GM18499 (cell line): Measurements from ENCODE around the gene GPX3.

Source experiments
- ATAC-seq: cut with Tn5 transposase; IDR thresholded peaks from one replicate; pipeline ENCODE4 v1.9.1; 2021; ENCODE audit warnings: moderate number of reproducible peaks; ENCODE audit not compliant: insufficient read depth, unreplicated experiment

GPX3 gene, protein sequence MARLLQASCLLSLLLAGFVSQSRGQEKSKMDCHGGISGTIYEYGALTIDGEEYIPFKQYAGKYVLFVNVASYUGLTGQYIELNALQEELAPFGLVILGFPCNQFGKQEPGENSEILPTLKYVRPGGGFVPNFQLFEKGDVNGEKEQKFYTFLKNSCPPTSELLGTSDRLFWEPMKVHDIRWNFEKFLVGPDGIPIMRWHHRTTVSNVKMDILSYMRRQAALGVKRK

DNA sequence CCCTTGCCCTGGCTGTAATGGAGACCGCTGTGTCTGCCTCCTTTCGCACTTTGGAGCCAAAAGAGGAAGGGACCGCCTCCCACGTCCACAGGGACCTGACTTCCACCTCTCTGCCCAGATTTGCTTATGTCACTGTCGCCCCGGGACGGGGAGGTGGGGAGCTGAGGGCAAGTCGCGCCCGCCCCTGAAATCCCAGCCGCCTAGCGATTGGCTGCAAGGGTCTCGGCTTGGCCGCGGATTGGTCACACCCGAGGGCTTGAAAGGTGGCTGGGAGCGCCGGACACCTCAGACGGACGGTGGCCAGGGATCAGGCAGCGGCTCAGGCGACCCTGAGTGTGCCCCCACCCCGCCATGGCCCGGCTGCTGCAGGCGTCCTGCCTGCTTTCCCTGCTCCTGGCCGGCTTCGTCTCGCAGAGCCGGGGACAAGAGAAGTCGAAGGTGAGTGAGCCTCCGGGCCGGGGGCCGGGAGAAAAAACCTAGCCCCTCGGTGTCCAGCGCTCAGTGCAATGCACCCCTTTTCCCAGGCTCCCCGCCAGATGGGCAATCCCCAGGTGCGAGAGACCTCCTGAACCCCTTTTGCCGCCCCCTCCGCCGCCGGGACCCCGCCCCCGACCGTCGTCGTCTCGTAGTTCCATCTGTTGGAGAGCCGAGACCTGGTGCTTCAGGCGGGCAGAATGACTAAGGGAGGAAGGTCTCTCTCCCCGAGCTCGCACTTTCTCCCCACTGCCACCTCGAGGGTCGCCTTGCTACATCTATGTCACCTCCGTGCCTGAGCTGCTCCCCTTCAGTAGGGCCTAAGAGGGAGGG, at the start of gene GPX3:
TSS of gene GPX3 (plus strand) at position 288 of the 807 bp plus-strand sequence. CDS start at position 352, 64 bp downstream.
- no peak for ATAC-seq

DNA sequence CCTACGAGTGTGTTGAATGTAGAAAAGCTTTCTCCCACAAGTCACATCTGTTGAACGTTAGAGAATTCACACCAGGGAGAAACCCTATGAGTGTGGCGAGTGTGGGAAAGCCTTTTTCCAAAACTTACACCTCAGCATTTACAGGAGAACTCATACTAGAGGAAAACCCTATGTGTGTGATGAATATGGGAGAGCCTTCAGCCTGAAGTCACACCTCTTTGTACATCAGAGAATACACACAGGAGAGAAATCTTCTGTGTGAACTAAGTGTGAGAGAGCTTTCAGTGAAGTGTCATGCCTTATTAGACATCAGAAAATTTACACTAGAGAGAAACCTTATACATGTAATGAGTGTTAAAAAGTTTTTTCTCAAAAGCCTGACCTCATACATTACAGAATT, 41.8 kb upstream of the GPX3 start:
- ATAC-seq: no peak

DNA sequence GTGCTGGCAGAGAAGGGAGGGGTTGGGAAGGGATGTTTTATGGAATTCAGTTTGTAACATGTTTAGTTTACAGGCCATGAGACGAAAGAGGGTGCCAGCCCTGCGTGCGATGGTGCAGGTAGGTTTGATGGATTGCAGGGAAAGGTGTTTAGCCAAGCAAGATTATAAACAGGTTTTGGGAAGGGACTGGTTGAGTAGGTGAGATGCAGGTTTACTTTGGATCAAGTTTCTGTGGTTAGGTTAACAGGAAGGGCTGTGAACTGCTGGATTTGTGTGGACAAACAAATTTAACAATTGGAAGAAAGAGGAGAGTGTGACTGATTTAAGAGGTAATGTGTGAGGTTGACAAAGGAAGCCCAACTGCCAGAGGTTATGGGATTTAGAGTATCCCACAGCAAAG, 32.6 kb upstream of the GPX3 start:
- ATAC-seq: no peak

DNA sequence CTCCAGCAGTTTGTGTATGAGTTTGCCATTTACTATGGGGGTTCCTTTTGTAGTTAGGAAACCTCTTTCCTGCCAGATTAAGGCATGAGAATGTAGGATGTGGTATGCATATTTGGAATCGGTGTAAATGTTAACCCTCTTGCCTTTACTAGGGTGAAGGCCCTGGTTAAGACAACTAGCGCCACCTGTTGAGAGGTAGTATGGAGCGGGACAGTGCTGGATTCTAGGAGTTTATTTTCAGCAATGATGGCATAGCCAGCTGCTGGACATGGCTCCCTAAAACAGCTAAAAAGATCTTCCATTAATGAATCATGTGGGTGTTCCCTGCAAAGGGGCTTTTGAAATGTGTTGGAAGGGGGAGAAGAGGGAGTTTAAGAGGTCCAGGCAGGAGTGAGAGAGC, 30.7 kb upstream of the GPX3 start:
- ATAC-seq: no peak

DNA sequence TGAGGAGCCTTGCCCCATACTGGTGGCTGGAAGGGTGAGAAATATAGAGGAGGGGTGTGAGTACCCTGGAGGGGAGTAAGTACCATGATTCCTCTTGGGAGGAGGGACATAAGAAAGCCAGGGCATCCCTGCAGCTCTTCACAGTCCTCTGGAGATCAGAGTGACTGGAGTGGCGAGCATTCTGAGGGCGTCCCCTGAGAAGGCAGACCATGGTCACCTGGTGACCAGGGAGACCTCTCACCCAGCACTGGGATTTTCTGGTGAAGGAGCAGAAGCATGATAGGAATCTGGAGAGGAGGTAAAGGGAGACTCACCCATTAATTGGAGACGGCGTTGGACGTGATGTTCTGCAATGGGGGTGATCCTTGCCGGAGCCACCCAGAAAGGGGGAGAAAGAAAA, 27.7 kb upstream of the GPX3 start:
- ATAC-seq: no peak

DNA sequence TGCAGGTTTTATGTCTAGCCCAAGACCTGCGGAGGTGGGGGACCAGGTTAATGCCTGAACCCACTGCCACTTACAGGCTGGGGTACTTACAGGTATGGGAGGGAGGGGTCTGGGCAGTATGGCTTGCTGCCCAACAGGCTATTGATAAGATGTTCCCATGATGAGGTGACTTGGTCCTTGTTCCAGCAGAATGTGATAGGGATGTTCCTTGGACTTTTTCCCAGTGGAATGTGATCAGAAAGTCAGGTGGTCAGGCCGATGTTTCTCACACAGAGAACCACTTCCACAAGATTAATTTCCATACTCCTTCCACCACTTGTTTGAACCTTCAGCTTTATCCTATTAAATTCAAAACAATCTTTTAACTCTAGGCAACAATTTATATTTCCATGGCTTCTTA, 27.0 kb upstream of the GPX3 start:
- ATAC-seq: no peak

DNA sequence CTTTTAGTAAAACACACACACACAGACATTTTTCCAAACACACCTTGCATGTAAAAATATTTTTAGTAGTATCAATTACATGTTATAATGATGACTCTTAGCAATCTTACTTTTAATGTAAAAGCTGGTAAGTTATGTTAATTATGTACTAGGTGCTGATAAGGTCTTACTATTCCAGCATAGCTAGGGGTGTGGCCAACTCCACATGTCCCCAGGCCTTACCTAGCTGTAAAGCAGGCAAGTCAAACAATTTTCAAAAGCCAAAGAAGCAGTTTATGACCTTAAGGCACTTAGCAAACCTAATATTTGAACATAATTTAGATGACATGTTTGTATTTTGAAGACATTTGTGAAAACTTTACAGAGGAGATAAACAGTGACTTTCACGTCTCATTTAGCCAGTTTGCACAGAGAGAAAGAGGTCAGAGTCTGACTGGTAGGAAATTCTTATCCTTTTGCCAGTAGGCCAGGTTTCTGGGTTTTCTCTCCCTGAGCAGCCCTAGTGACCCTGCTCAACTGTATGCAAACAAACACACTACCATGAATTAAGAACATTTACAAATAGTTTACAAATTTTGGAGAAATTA, 26.5 kb upstream of the GPX3 start:
- ATAC-seq: no peak

DNA sequence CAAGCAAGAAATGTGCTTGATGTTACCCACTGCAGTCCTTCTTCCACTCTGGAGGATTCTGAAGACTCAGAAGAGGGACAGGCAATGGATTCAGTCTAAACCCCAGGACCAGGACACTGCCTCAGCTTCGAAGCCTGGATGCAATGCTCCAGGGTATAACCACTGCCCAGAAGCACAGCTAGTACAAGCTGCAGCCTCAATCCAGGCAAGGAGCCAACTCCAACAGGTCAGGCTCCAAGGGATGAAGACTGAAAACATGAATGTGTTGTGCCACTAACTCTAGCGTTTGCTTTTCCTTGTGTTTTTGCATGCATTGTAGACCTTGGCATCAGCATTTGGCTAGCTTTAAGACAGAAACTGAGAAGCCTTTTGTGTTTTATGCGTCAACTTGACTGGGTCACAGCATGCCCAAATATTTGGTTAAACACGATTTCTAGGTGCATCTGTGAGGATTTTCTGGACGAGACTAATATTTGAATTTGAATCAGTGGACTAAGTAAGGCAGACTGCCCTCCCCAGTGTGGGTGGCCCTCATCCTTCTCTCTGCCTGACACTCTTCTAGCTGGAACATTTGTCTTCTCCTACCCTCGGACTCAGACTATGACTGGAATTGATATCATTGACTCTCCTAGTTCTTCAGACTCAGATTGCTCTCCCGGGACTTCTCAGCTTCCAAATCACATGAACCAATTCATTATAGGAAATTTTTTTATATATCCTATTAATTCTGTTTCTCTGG, 20.5 kb upstream of the GPX3 start:
- no peak for ATAC-seq

DNA sequence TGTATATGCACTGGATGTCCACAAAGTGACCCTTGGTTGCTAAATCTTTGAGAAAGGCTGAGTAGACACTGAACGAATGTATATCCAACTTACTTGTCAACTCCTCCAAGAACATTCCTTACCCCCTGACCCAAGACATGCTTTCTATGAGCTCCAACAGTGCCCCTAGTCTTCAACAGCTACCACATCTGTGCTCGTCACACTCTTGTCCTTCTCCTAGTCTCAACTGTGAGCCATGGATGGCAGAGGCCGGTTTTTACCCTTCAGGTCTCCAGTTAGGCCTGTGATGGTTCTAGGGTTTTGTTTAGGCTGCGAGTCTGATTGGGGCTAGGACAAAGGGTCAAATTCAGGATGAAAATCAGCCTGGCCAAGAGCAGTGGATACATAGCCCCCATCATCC, 19.0 kb upstream of the GPX3 start:
- no peak for ATAC-seq

DNA sequence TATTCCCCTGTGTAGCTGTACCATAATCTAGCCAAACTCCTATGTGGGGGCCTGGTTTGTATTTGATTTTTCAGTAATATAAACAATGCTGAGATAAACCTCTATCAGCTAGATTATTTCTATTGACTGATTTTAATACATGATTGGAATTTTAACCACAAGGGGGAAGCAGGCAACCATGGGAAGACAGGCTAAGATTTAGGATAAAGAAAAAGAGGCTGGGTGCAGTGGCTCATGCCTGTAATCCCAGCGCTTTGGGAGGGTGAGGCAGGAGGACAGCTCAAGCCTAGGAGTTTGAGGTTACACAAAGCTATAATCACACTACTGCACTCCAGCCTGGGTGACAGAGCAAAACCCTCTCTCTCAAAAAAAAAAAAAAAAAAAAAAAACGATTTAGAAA, 18.1 kb upstream of the GPX3 start:
- no peak for ATAC-seq

DNA sequence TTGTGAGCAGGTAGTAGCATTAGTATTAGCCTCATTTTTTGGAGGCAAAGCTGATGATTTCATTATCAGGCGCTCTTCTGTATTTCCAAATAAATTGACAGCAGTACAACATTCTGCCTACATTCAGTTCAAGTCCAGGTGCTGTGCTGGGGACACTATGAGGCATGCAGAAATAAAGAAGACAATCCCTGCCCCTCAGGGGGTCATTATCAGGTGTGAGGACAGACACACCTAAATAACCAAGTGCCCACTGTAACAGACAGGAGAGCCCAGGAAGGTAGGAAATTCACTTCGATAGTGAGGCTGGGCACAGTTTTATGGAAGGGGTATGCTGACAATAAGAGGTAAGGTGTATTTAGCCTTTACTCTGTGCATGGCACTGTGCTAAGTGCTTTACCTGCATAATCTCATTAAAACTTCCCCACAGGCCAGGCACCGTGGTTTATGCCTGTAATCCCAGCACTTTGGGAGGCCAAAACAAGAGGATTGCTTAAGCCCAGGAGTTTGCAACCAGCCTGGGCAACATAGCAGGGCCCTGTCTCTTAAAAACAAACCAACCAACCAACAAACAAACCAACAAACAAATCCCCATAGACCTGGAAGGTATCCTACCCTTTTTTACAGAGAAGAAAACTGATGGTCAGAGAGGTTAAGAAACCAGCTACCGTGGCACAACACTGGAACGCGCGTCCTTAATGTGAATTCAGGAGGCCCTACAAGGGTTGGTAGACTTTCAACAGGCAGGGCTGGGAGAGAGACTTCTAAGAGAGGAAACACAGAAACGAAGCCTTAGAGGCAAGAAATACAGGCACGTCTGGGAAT, 17.5 kb upstream of the GPX3 start:
- no peak for ATAC-seq

DNA sequence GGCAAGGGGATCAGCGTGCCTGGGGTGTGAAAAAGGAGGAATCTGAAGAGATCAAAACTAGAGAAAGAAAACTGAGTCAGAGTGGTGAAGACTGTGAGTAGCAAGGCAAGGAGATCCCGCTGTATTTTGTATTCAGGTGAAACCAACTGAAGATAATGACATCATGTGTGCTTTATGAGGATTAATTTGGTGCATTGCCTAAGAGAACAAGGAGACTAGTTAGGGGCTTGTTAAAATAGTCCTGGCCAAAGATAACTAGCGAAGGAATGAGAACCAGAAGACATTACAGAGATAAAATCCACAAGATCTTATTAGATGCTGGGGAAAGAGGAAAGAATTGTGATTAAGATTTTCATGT, 16.9 kb upstream of the GPX3 start:
- no peak for ATAC-seq

DNA sequence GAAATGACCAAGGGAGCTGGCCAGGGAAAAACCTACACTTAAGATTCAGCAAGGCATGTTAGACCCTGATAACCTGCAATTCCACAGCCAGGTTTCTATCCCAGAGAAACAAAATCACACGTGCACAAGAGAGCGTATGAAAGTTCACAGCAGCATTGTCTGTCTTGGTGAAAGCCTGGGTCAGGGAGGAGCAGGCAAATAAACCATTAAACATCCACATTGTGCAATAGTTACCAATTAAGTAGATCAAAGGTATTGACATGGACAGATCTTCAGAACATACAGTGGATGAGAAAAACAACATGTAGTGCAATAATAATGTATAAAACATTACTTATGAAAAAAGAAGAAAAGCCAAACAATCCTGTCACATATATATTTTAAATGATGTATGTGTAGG, 15.9 kb upstream of the GPX3 start:
- no peak for ATAC-seq

DNA sequence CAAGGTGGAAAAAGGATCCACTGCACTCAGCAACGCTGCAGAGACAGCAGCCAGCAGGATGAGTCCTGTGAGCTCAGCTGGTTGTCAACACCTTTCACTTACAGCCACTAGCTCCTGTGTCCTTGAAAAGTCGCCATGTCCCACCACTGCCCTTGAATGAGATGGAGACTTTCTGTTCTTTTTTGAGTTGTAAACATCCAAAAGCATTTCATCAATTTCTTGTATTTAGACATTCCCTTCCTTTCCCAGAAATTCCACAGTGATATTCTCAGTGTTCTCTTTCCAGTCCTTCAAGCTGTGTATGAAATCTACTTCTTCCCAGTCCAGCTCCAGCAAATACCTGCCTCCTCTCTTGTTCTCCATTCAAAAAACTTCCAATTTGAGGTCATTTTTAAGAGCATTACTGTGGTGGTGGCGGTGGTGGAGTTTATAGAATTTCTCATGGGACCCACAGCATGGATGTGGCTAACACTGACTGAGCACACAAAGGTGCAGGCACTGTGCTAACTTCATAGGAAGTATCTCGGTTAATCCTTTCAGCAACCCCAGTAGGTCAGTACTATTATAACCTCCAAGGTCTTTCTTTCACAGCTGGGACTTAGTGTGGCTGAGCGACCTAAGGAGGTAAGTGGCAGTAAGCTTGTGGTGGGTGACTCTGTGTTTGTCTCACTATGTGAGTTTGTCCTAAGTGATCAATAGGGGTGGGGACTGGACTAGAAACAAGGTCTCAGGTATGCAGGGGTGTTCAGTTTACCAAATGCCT, 15.0 kb upstream of the GPX3 start:
- ATAC-seq: no peak

DNA sequence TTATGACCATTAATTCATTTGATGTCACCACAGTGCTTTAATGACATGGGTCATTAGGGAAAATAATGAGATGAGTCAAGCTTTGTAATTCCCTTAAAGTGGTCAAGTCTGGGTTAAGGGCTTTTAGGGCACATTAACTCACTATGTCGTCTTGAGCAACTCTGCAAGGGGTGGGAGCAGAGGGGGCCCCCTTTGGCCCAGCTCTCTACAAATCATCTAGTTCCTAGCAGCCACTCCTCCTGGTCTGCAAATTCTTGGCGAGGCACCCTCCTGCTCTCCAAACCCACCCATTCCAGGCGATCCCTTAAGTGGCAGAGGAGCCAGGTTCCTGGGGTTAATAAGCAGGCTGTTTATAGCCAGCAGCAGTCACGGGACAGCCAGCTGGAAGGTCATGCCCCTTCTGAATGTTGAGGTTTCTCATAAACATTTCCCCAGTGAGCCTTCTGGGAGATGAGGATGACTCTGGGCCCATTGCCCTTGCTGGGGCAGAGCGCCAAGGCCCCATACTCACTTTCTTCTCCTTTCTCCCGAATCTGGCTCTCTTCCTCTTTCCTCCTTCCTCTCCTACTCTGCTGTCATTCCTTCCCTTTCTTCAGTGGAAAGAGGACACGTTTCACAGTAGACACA, 14.3 kb upstream of the GPX3 start:
- no peak for ATAC-seq

DNA sequence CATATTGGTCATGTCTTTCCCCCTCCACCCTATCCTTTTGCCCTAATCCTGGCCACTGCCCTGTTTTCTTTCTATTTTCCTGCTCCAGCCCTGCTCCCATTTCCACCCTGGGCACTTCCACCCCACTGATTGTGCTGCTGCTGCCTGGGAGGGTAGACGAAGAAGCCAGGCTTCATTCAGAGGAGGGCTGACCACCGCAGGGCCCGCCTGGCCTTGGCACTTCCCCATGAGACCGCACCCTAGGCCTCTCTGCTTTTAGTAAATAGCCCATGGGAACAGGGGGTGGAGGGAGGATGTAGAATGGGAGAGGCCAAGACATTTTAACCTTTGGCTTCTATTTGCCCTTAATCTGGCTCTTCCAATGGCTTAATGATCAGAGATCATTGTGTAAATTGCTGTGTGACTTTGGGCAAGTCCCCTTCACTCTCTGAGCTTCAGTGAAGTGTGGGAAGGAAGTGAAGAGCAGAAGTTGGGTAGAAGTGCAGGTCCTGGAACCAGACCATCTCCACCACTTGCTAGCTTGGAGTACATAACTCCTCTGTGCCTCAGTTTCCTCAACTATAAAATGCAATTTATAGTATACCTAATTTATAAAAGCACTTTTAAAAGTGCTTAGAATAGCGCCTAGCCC, 13.6 kb upstream of the GPX3 start:
- ATAC-seq: no peak

DNA sequence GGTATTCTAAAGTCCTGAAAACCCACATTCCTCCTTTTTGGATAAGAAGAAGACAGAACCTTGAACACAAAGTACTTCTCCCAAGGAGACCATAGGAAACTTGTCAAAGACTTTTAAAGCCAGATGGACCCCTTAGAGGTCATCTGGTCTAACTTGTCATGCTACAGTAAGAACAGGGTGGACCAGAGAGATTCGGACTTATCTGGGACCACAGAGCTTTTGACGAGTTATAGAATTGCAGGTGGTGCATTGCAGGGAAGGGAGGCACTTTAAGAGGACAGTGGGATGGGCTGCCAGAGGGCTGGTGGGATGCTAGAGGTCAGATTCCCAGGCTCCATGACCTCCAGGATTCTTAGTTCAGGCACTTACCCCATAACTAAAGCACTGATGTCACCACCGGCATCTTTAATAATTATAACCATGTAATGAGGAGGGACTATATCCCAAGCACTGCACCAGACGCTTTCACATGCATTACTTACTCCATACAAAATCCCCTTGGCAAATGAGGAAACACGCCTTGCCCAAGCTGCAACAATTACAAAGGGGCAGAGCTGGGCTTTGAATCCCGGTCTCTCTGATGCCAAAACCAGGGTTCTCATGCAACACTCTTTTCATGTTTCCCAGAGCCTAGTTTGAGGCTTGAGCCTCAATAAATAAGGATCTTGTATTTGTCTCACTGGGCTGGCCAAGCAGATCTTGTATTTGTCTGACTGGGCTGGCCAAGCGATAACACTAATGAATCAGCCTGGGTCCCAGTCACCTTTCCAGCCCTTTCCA, 12.8 kb upstream of the GPX3 start:
- ATAC-seq: no peak

DNA sequence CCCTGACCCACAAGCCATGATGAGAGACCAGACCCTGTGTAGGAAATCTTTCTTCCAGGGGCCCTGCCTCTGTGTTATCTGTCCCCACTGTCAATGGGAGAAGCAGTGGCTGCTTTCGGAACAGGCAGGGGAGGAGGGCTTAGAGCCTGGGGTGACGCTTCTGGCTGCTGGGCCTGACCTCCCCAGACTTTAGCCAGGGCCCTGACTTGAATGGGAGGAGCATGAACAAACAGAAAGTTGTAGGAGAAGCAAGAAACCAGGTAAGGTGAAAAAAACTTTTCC, 12.2 kb upstream of the GPX3 start:
- no peak for ATAC-seq
